Stimulated activated naive CD8-positive, alpha-beta T cell treated with anti-CD3 and anti-CD28 coated beads, Interleukin-15, Interleukin-2, amounts not matched to agents 100 ng/mL and 50 ng/mL, for 24 hours (primary cell): ENCODE data around the gene DAB2IP.

Source experiments
- H3K27ac Mint-ChIP-seq: one replicate; pipeline ENCODE4 v1.8.0; 2021; ENCODE audit warnings: mild to moderate bottlenecking, mixed read lengths
- H3K27me3 Mint-ChIP-seq: one replicate; pipeline ENCODE4 v1.8.0; 2021; ENCODE audit warnings: mixed read lengths
- H3K36me3 Mint-ChIP-seq: one replicate; pipeline ENCODE4 v1.8.0; 2021; ENCODE audit warnings: low read depth, mixed read lengths
- H3K4me1 Mint-ChIP-seq: one replicate; pipeline ENCODE4 v1.8.0; 2021; ENCODE audit warnings: low read depth, mixed read lengths
- H3K4me3 Mint-ChIP-seq: one replicate; pipeline ENCODE4 v1.8.0; 2021; ENCODE audit warnings: mild to moderate bottlenecking, mixed read lengths
- H3K9me3 Mint-ChIP-seq: one replicate; pipeline ENCODE4 v1.8.0; 2021; ENCODE audit warnings: mixed read lengths

Gene DAB2IP

DNA sequence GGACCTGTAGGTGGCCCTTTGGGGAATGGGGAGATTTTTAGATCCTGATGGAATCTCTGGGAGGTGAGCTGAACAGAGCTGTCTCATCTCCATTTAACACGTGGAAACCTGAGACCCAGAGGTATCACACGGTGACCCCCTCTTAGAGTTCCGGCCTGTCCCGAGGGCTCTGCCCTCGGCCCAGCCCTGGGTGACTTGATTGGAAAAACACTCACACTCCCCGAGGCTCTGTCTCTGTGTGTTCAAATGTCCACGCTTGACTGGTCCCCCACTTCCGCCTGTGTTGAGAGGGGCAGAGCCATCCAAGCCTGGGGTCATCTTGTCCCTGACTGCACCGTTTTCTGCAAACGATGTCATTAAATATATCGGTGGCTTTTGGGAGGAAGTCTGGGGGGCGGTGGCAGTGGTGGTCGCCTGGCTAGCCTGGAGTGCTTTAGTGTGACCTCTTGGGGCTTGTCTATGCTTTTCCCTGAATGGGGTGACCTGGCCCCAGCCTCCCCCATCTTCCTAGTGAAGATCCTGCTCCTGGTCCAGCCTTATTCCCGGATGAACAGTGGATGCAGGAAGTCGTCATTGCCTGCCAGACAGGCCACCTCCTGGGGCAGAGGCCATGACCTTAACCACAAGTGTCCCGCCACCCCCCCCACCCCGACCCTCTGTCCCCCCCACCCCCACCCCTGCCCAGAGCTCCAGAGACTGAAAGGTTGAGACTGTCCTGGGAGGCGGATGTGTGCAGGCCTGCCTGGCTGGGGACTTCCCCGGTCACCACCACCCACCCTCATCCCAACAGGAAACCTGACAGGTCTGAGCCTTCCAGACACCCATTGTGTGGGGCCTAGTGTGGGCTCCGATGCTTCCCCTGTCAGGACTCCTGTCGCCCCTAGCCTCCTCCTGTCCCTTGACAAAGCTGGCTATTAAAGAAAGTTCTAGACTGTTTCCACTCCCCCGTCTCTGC, 5.3 kb upstream of the DAB2IP start:
- Mint-ChIP-seq H3K4me1 (peaks cover 8% of the 10 kb centered on the region), H3K9me3 (no peaks in the 10 kb centered on the region), H3K27me3 (peaks cover 25% of the 10 kb centered on the region), H3K27ac (no peak overlapping the region), H3K4me3 (no peak overlapping the region), H3K36me3 (no peaks in the 10 kb centered on the region)

DNA sequence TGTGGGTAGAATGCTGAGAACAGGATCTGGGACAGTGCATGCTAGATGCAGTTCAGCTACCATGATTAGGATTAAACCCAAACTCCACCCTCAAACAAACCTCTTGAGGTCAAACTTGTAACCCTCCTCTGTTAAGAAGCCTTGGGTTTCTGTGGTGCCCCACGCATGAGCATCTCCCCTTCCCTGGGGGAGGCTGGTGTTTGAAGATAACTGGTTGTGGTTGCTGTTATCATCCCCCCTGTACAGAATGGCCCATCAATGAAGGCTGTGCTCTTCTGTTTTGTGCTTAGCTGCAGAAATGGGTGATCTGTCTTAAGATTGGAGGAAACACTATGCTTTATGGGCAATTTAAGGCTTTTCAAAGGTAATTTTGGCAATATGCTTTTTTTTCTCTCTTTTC, 4.4 kb upstream of the DAB2IP start:
- Mint-ChIP-seq H3K36me3 (no peaks in the 10 kb centered on the region), H3K27me3 (peaks cover 27% of the 10 kb centered on the region), H3K9me3 (no peaks in the 10 kb centered on the region), H3K4me3 (no peak overlapping the region), H3K4me1 (peaks cover 9% of the 10 kb centered on the region), H3K27ac (no peak overlapping the region)

DNA sequence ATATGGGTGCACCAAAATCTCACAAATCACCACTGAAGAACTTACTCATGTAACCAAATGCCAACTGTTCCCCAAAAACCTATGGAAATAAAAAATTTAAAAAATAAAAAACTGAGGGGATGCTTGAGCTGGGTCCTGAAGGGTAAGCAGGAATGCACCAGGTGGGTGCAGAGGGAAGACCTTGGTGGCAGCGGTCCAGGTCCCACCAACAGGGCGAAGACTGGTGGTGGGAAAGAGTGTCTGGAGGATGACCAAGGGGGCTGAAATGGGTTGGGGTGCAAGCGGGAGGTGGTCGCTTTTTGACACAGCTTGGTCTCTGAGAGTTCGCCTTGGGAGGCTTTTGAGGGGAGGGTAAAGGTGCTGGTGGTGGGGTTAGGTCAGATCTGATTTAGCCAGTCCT, 3.3 kb upstream of the DAB2IP start:
- H3K4me1 Mint-ChIP-seq: peaks cover 12% of the 10 kb centered on the region
- H3K36me3 Mint-ChIP-seq: no peaks in the 10 kb centered on the region
- H3K9me3 Mint-ChIP-seq: no peaks in the 10 kb centered on the region
- H3K4me3 Mint-ChIP-seq: no peak overlapping the region
- no peak overlapping the region for H3K27ac Mint-ChIP-seq
- H3K27me3 Mint-ChIP-seq: peaks cover 36% of the 10 kb centered on the region

DNA sequence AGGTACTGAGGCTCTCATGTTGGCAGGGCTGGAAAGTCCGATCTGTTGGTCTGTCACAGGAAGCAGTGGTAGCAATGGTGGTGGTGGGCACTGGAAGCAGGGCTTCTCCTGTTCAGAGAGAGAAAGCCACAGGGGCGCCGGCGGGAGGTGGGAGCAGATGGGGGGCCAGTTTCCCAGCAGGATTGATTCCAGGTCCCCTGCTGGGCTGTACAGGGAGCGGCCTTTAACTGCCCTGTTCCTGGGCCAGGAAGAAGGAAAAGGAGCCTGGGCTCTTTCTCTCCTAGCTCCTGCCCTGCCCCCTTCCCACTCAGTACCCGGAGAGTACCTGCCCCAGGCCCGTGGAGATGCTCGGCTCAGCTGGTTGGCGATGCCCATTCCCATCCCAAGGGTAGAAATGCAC, 2.6 kb upstream of the DAB2IP start:
- Mint-ChIP-seq H3K27ac (no peak overlapping the region), H3K27me3 (peaks cover 43% of the 10 kb centered on the region), H3K4me1 (peaks cover 12% of the 10 kb centered on the region), H3K36me3 (no peaks in the 10 kb centered on the region), H3K4me3 (no peak overlapping the region), H3K9me3 (no peaks in the 10 kb centered on the region)

DNA sequence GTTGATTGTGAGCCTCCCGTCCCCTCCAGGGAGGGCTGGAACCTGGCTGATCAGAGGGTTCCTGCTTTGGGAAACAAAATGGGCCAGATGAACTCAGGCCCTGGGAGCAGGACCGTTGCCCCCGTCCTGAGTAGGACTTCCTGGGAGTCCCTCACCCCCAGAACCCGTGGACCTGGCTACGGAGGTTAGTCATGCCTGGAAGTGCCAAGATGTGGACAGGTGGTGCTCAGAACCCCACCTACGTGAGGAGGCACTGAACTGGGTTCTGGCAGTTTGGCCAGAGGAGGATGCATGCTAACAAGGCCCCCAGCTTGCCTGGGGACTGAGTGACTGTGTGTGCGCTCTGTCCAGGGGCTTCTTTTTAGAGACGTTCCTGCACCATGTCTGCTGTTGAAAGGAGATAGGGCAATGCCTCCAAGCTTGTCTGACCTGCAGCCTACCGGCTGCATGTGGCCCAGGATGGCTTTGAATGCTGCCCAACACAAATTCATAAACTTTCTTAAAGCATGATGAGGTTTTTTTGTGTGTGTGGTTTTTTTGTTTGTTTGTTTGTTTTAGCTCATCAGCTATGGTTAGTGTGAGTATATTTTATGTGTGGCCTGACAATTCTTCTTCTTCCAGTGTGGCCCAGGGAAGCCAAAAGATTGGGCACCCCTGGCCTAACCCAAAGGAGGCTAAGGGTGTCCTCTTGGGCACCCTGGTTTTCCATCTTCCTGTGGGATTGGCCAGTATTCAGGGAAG, 1.8 kb upstream of the DAB2IP start:
- H3K4me1 Mint-ChIP-seq: peaks cover 12% of the 10 kb centered on the region
- no peaks in the 10 kb centered on the region for H3K36me3 Mint-ChIP-seq
- no peak overlapping the region for H3K27ac Mint-ChIP-seq
- H3K9me3 Mint-ChIP-seq: no peaks in the 10 kb centered on the region
- H3K4me3 Mint-ChIP-seq: no peak overlapping the region
- H3K27me3 Mint-ChIP-seq: peaks cover 48% of the 10 kb centered on the region

DNA sequence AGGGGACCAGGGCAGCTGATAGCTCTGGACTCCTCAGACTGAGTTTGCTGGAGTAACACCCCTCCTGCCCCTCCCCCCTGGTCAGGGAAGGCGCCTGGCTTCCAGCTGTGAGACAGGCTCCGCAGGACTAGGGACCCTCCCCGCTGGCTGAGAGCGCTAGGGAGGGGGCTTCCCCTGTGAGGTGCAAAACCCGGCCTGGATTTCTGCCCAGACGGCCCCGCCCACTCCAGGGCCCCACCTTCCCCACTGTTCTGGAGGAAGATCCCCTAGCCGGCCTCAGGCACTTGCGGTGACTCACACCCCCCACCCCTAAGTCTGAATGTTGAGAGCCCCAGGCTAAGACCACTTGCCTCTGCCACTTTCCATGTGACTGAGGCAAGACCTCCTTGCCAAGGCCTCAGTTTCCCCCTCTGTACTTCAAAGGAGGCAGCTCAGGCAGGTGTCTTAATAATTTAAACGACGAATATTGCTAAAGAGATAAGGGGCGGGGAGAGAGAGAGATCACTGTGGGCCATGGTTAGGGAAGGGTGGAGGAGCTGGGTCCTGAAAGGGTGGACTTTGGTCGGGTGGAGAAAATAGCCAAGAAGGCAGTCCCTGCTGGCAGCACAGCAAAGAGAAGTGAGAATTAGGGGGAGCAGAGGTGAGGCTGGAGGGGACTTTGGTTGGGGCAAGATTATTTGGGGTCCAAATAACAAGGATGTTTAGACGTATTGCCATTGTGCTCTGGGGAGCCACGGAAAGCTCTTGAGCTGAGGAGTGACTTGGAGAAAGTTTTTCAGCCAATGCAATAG, 1.0 kb upstream of the DAB2IP start:
- Mint-ChIP-seq H3K9me3 (no peaks in the 10 kb centered on the region), H3K36me3 (no peaks in the 10 kb centered on the region), H3K4me1 (peaks cover 12% of the 10 kb centered on the region), H3K27ac (peak overlapping the region; percentile 49), H3K4me3 (peak overlapping the region; percentile 59), H3K27me3 (peaks cover 52% of the 10 kb centered on the region)

DNA sequence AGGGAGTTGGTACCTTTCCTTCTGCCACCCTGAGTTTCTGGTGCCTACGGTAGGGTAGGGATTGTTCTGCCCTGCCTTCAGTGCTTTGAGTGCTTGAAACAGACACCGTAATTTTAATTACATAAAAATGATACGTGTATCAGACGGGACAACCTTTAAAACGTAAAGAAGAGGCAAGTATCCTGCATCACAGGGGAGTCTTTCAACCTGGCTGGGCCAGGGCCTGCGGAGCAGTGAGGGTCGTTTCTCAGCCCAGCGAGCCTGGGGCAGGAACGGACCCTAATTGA, 483 bp upstream of the DAB2IP start:
- Mint-ChIP-seq H3K27me3 (peaks cover 55% of the 10 kb centered on the region), H3K36me3 (no peaks in the 10 kb centered on the region), H3K4me3 (peak overlapping the region; percentile 59), H3K4me1 (peaks cover 12% of the 10 kb centered on the region), H3K9me3 (no peaks in the 10 kb centered on the region), H3K27ac (peak overlapping the region; percentile 49)

DNA sequence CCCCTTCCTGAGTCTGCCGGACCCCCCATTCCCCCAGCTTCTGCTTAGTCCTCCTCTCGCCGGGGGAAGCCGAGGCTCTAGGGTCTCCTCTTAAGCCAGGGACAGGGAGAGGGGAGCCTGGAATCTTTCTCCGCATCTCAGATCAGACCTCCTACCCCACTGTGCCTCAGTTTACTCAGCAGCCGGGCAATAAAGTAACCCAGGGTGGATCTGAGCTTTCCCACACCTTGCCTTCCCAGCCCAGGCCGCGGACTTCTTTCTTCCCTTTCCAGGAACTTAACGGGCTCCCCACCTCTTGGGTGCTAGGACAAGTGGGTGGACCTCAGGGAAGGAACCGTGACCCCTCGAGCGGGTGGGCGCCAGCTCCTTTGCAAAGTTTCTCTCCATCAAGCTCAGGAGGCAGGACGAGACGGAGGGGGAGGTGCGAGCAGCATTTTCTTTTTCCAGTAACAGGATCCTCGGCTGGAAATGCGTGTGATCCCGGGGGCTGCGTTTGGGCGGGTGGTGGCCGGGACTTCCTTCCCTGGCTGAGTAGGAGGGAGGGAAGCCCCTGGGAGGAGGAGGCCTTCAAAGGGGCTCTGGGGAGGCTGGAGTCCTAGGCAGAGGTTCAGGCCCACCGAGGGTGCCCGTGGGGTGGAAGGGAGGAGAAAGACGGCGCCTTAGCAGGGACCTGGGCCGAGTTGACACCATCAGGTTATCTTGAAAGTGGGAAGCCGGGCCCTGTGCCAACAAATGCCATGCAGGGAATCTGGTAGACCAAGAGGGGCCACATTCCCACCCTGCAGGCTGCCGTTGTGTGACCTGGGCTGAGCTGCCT, 795 bp downstream of the DAB2IP start:
- no peaks in the 10 kb centered on the region for H3K36me3 Mint-ChIP-seq
- no peak overlapping the region for H3K27ac Mint-ChIP-seq
- H3K9me3 Mint-ChIP-seq: no peaks in the 10 kb centered on the region
- H3K4me3 Mint-ChIP-seq: peak overlapping the region; percentile 23
- peaks cover 55% of the 10 kb centered on the region for H3K27me3 Mint-ChIP-seq
- peaks cover 12% of the 10 kb centered on the region for H3K4me1 Mint-ChIP-seq

DNA sequence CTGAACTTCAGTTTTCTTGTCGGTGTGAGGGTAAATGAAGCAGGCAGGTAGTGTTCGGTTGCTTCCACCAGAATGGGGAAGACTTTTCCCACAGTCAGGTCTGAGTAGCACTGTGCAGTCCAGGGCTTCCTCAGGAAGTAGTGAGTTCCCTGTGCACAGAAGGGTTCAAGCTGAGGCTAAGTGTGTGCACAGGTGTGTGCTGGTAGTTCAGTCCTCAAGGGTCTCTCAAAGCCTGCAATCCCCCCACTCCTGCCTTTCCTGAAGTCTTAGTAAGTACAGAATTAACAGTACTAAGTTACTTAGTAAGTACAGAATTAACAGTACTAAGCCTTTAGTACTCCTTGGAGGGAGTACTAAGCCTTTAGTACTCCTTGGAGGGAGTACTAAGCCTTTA, 1.4 kb downstream of the DAB2IP start:
- Mint-ChIP-seq H3K4me3 (no peak overlapping the region), H3K4me1 (peaks cover 12% of the 10 kb centered on the region), H3K36me3 (no peaks in the 10 kb centered on the region), H3K9me3 (no peaks in the 10 kb centered on the region), H3K27ac (no peak overlapping the region), H3K27me3 (peaks cover 61% of the 10 kb centered on the region)

DNA sequence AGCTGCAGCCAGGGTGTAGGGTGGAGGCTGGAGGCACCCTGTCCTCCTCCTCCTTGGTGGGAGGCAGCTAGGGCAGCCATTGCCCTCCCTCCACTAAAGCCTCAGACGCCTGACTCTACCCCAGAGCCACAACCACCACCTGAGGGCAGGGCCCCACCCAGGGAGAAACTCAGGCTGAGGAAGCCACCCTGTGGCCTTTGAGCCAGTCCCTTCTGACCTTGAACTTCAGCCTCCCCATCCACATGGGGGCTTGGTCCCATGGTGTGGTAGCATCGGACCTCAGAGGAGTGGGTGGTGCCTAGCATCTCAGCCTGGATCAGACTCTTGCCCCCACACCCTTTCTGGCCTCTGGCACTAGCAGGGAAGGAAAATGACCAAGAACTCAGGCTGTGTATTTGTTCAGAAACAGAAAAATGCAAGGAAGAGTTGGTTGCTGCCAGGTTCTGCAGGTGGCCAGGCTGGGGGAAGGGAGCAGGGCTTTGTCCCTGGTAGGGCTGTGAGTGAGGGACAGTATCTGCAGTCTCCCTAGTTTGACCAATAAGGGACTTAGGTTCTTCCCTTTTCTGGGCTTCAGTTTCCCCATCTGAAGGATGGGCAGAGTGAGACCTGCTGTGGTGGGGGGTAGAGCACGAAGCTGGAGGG, 3.2 kb downstream of the DAB2IP start:
- Mint-ChIP-seq H3K4me3 (no peak overlapping the region), H3K4me1 (peaks cover 12% of the 10 kb centered on the region), H3K27ac (no peak overlapping the region)

DNA sequence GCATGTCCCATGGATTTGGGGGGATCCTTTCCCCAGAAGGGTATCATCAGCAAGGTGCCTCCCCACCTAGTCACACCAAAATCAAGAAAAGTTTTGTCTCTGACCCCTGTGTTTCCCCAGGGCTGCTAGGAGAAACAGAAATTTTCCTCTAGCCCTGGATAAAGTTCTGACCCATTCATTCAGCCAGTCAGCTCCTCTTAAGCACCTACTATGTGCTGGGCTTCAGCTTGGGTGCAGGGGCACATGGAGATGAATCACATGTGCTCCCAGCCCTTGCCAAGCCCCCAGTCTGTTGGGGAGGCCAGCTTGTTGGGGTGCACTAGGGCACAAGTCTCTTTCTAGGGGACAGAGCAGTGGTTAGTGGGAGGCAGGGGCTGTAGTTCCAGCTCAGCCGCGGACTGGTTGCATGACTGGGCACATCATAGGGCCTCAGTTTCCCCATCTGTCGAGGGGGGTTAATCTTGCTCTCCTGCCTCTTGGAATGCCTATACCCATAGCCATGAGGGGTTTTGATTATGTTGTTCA, 3.9 kb downstream of the DAB2IP start:
- H3K27ac Mint-ChIP-seq: no peak overlapping the region
- no peaks in the 10 kb centered on the region for H3K36me3 Mint-ChIP-seq
- H3K4me1 Mint-ChIP-seq: peaks cover 12% of the 10 kb centered on the region
- H3K4me3 Mint-ChIP-seq: no peak overlapping the region
- H3K9me3 Mint-ChIP-seq: no peaks in the 10 kb centered on the region
- peaks cover 47% of the 10 kb centered on the region for H3K27me3 Mint-ChIP-seq

More for the DNA sequence above, 3.2 kb downstream of the DAB2IP start:
- no peaks in the 10 kb centered on the region for H3K36me3 Mint-ChIP-seq
- H3K9me3 Mint-ChIP-seq: no peaks in the 10 kb centered on the region
- peaks cover 50% of the 10 kb centered on the region for H3K27me3 Mint-ChIP-seq

DNA sequence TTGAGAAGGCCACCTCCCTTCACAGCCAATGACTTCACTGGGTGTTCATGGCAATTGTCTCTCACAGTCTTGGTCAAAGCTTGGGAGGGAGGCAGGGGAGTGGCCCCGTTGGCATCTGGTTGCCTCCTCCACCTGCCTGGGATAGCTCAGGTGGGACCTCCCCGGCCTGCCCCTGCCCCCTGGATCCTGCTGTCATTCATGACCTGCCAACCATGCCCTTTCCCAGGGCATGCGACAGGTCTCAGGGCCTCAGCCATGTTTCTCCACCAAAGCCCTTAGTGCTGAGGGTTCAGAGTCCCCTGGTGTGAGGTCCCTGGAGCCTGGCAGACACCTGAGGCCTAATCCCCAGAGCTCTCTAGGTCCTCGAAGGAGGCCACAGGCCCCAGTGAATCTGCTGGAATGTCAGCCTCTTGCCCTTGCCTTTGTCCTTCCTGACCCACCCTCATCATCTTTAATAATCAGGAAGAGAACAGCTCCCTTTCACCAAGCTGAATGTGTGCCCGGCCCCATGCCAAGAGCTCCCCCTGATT, 5.6 kb downstream of the DAB2IP start:
- Mint-ChIP-seq H3K4me1 (peaks cover 3% of the 10 kb centered on the region), H3K27me3 (peaks cover 43% of the 10 kb centered on the region), H3K27ac (no peak overlapping the region), H3K4me3 (no peak overlapping the region), H3K9me3 (no peaks in the 10 kb centered on the region), H3K36me3 (no peaks in the 10 kb centered on the region)

DNA sequence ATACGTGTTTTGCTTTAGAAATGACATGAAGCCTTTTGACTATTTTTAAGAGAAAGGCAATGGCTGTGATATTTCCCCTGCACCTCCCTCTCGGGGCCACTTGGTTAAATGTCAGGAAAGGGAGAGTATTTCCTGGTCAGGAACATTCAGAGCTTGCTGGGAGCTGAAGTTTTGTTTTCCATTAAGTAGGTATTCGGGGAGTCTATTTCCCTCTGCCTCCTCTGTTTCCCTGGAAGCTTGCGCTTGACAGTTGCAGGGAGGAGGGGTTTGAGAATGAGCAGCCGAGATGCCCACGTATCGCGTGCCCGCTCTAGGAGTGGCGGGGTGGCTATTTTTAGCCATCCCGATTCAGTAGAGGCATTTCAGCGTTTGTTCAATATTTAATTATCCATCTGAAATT, 6.7 kb downstream of the DAB2IP start:
- H3K9me3 Mint-ChIP-seq: no peaks in the 10 kb centered on the region
- H3K27ac Mint-ChIP-seq: no peak overlapping the region
- H3K27me3 Mint-ChIP-seq: peaks cover 33% of the 10 kb centered on the region
- H3K4me1 Mint-ChIP-seq: no peaks in the 10 kb centered on the region
- no peak overlapping the region for H3K4me3 Mint-ChIP-seq
- H3K36me3 Mint-ChIP-seq: no peaks in the 10 kb centered on the region
